Smooth muscle cell of trachea (primary cell): Measurements from ENCODE around the gene ELOVL7. TPM values are rescaled to one million over a fixed set of nuclear protein-coding genes. Genes with fewer than 3 reads are reported as not detected.

Experiments used
- total RNA-seq: library from RNA; depleted of rRNA; stranded (reverse); fragments of >200 nt; gene quantifications from 2 replicates; pipeline ENCODE4 v1.2.1, GENCODE V29; 2014

Gene ELOVL7
- 0.33 TPM in 1 of 2 replicates, not detected in the other for total RNA-seq

DNA sequence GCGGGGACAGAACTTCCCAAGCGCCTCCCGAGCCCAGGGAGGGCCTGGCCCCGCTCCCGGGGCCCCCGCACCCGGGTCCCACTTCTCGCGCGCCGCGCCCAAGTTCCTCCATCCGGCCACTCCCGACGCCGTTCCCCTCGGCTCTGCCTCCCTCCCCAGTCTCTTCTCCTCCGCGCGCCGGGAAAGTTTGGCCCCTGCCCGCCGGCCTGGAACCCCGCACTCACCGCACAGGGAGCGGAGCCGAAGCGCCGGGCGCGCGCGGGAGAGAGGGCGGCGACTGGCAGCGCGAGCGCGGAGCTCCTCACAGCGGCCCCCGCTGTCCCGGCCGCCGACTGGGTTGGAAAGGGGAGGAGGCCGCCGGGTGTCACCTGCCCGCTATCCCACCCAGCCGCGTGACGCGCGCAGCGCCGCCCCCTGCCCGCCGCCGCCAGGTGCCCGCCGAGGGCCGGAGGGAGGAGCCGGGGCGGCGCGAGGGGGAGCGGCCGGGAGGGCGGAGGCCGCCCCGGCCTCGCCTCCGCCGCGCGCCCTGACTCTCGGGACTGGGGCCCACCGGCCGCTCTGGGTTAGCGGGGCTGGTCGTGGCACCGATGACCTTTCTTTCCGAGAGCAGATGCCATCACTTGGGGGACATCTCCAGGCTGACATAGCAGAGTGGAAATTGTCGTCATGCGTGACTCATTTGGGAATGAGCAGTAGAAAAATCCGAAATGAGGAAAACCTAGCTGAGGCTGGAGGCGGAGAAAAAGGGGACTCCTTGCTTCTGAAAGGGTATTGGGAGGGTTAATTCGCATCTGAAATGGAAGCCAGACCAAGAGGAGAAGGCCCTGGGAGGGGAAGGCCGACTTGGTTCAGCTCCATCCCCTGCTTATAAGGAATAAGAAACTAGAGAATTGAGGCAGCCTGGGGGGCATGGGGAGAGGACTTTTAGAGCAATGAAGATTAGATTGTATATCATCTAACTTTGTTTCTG is at the start of gene ELOVL7:
TSS of gene ELOVL7 (minus strand) at position 334 of the 970 bp plus-strand sequence. CDS start 56,872 bp downstream, outside the sequence.

Other genes with a start within 250 kb of the ELOVL7 start
- 1.7 and 7.4 TPM in 2 replicates for gene DEPDC1B, start 144.1 kb downstream of the ELOVL7 start, total RNA-seq
- gene ERCC8, start 100.8 kb upstream of the ELOVL7 start, total RNA-seq: 18.9 and 30.7 TPM in 2 replicates
- gene NDUFAF2, start 100.9 kb upstream of the ELOVL7 start, total RNA-seq: 20.7 and 33.2 TPM in 2 replicates